ENCODE measurements around the gene RHOBTB1. TPM values are rescaled to one million over a fixed set of nuclear protein-coding genes. Genes with fewer than 3 reads are reported as not detected.
A peak's percentile ranks its signal among the peaks of the same experiment; 100 is the strongest.

The RHOBTB1 gene
- total RNA-seq, 1 donor from 2014 or later: 13.5 TPM

DNA sequence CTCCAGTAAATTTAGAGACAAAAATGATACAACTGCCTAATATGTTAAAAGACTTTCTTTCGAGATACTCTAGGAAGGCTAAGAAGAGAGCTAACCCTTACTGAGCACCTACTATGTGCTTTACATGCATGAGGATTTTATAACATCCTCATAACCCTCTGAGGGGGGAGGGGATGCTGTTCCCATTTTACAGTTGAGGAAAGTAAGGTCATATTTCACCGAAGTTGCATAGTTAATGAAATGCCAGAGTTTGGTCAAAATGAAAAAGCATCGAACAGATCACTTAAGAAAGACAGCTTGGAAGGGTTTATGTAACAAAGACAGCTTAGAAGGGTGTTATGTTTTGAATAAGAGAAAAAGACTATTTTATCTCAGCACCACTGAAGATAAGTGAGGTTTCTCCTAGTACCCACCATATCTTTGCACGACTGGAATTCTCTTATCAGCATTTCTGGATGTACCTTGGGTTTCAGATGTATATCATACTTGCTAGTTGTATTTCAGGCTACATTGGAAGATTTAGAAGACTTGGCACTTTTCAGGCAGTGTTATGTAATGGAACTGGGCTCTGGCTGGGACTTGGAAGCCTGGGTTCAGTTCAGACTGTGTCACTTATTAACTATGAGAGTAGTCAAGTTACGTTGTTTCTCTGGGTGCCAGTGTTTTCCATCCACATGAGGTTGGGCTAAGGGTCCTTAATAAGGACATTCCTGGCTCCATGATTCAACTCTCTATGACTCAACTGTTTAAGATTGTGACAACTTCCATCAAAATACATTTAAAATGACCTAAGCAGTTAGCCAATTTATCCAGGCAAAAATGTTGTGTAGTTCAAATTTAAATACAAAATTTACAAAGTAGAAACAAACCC is 6.0 kb downstream of the RHOBTB1 start:
- Histone ChIP-seq H3K27me3 (ENCODE audit: low read depth) (no peaks in the 10 kb centered on the region), H3K4me3 (no peak overlapping the region), H3K27ac (peak overlapping the region; percentile 54), H3K36me3 (no peaks in the 10 kb centered on the region), H3K4me1 (peaks cover 22% of the 10 kb centered on the region), H3K9me3 (no peaks in the 10 kb centered on the region)
- no peak for TF ChIP-seq CTCF (IDR thresholded peaks at IDR 0.05)
- DNase-seq: no peak
- intact Hi-C loops (cut with DNase I): no loop called here
- ATAC-seq: peak; percentile 86 to 89

GRCh38 chr10:60937022-60937421 is 7.0 kb downstream of the RHOBTB1 start:
- ATAC-seq: no peak

GRCh38 chr10:60934215-60935175 is 9.5 kb downstream of the RHOBTB1 start:
- TF ChIP-seq CTCF (IDR thresholded peaks at IDR 0.05): no peak
- no peak overlapping the region for H3K27ac ChIP-seq
- H3K4me1 ChIP-seq: peaks cover 12% of the 10 kb centered on the region
- ATAC-seq: no peak
- H3K9me3 ChIP-seq: no peaks in the 10 kb centered on the region
- no peaks in the 10 kb centered on the region for H3K36me3 ChIP-seq
- DNase-seq: no peak
- no peak overlapping the region for H3K4me3 ChIP-seq
- no peaks in the 10 kb centered on the region for H3K27me3 ChIP-seq (ENCODE audit: low read depth)
- intact Hi-C loops (cut with DNase I): no loop called here

More at GRCh38 chr10:60937022-60937421, 7.0 kb downstream of the RHOBTB1 start:
- Histone ChIP-seq H3K9me3 (no peaks in the 10 kb centered on the region), H3K36me3 (no peaks in the 10 kb centered on the region), H3K4me3 (no peak overlapping the region), H3K27ac (no peak overlapping the region), H3K4me1 (peaks cover 13% of the 10 kb centered on the region), H3K27me3 (ENCODE audit: low read depth) (no peaks in the 10 kb centered on the region)
- no peak for DNase-seq
- intact Hi-C loops (cut with DNase I): no loop called here
- TF ChIP-seq CTCF (IDR thresholded peaks at IDR 0.05): no peak

GRCh38 chr10:60932756-60933155 is 11.2 kb downstream of the RHOBTB1 start:
- Histone ChIP-seq H3K36me3 (no peaks in the 10 kb centered on the region), H3K9me3 (no peaks in the 10 kb centered on the region), H3K4me3 (no peak overlapping the region), H3K4me1 (peaks cover 8% of the 10 kb centered on the region), H3K27ac (no peak overlapping the region), H3K27me3 (ENCODE audit: low read depth) (no peaks in the 10 kb centered on the region)
- intact Hi-C loops (cut with DNase I): no loop called here
- DNase-seq (no peak), ATAC-seq (no peak)
- no peak for TF ChIP-seq CTCF (IDR thresholded peaks at IDR 0.05)

DNA sequence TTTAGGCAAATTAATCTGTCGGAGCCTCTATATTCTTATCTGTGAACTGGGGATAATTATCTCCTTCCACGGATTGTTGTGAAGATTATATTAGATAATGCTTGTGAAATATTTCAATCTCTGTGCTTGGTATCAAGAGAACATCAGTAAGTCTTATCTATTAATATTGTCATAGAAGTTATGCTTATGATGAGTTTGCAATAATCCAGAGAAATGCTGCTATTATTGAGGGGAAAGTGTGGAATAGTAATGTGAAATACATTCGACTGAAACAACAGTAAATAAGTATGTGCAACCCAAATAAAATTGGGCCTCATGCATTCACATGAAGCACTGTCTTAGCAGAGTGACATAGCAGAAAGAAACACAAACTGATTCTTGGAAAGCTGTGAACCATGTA is 13.7 kb downstream of the RHOBTB1 start:
- ATAC-seq (no peak), DNase-seq (no peak)
- TF ChIP-seq CTCF (IDR thresholded peaks at IDR 0.05): no peak
- Histone ChIP-seq H3K27ac (no peak overlapping the region), H3K9me3 (no peaks in the 10 kb centered on the region), H3K4me3 (no peak overlapping the region), H3K36me3 (no peaks in the 10 kb centered on the region), H3K4me1 (peaks cover 8% of the 10 kb centered on the region), H3K27me3 (ENCODE audit: low read depth) (no peaks in the 10 kb centered on the region)
- intact Hi-C loops (cut with DNase I): no loop called here
